LNCaP clone FGC (cell line): ENCODE results near the gene MAP2K6.

Source experiments
- DNase-seq: peaks from one replicate; pipeline ENCODE4 v3.0.0-alpha.2; 2011; ENCODE audit warnings: low read depth
- H3K4me3 ChIP-seq: 2 replicates; pipeline ENCODE4 v1.5.1; 2011; ENCODE audit warnings: mild to moderate bottlenecking, low read depth, low read length, control low read depth
- CTCF ChIP-seq: IDR thresholded peaks from 2 replicates; pipeline ENCODE4 v1.5.1; 2012; ENCODE audit warnings: mild to moderate bottlenecking; ENCODE audit not compliant: control insufficient read depth, insufficient read depth; ENCODE audit errors: extremely low read depth

MAP2K6 gene

DNA sequence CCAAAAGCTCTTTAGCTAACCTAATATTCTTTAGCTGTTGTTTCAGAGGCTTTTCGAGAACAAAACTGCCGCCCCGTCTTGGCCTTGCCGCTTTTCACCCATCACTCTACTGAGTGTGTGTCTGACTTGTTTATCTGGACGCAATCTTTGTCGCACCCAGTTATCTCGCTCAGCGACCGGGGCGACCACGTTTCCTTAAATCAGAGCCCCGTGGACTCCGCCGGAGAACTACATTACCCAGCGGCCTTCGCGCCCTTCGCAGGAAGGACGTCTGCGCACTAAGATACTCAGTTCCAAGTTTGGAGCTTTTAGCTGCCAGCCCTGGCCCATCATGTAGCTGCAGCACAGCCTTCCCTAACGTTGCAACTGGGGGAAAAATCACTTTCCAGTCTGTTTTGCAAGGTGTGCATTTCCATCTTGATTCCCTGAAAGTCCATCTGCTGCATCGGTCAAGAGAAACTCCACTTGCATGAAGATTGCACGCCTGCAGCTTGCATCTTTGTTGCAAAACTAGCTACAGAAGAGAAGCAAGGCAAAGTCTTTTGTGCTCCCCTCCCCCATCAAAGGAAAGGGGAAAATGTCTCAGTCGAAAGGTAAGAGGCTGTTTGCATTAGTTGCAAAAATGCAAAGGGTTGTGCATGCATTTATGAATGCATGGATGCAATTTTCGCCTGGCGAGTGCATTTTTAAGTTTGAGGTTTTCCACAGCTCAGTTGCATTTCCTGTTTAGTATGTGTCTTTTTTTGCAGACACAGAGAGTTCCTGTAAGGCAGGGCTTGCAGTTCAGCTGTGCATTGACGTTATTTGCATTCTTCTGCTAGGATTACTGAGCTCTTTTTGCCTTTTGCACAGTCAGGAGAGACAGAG lies at the start of gene MAP2K6:
Gene MAP2K6 (plus strand): TSS at position 290 of the 867 bp plus-strand sequence. CDS start 288 bp downstream, at position 578.
- TF ChIP-seq CTCF = no peak
- H3K4me3 ChIP-seq = peak within 1 kb of the TSS; percentile 62
- DNase-seq = no peak

DNA sequence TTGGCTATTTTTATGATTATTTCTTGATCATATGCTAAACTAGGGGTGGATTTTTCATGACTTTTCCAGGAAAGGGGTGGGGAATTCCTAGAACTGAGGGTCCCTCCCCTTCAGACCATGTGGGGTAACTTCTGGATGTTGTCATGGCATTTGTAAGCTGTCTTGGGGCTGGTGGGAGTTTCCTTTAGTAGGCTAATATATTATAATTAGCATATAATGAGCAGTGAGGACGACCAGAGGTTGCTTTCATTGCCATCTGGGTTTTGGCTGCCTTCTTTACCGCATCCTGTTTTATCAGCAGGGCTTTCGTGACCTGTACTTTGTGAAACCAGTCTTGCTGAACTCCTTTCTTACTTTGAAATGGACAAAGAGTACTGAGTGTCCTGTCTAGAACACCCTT lies 47.2 kb upstream of the MAP2K6 start:
- H3K4me3 ChIP-seq = no peak overlapping the region
- DNase-seq = no peak
- TF ChIP-seq CTCF = no peak

DNA sequence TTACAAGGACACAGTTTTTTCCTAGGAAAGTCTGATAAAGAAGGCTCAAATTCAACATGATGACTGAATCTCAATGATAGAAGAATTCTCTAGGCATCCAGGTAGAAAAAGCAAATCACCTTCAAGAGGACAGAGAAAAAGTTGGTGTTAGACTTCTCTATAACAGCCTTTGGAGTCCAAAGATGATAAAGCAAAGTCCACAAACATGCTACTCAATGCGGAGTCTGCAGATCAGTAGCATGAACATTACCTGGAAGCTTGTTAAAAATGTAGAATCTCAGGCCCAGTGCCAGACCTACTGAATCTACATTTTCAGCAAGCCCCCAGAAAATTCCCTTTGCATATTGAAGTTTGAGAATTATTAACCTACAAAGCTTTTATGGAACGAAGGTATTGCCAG lies 41.4 kb upstream of the MAP2K6 start:
- H3K4me3 ChIP-seq = no peak overlapping the region
- no peak for DNase-seq
- TF ChIP-seq CTCF = no peak

DNA sequence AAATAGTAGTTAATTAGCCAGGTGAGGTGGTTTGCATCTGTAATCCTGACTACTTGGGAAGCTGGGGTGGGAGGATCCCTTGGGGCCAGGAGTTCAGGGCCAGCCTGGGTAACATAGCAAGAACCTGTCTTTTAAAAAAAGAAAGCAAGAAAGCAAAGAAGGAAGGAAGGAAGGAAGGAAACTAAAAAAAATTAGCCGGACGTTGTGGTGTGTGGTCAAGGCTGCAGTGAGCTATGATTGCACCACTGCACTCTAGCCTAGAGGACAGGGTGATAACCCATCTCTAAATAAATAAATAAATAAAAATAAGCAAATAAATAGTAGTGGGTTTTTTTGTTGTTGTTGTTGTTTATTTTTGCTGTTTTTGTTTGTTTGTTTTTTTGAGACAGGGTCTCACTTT lies 39.3 kb upstream of the MAP2K6 start:
- DNase-seq = no peak
- TF ChIP-seq CTCF = no peak
- H3K4me3 ChIP-seq = no peak overlapping the region

DNA sequence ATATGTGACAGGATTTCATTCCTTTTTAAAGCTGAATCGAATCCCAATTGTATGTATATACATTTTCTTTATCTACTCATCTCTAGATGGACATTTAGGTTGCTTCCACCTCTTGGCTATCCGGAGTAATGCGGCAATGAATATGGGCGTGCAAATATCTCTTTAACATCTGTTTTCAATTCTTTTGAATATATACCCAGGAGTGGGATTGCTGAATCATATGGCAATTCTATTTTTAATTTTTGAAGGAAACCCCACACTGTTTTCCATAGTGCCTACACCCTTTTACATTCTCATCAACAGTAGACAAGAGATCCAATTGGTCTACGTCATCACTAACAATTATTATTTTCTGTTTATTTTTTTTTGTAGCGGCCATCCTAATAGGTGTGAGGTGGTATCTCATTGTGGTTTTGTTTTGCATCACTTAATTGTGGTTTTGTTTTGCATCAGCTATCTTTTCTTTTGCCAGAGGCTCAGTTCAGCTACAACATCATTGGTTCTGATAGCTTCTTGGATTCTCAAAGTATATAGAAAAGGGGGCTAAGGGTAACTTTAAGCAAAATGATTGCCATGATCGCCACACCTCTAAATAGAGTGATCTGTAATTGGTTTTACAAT lies 25.6 kb upstream of the MAP2K6 start:
- H3K4me3 ChIP-seq = no peak overlapping the region
- no peak for TF ChIP-seq CTCF
- no peak for DNase-seq

GRCh38 chr17:69390795-69391501 lies 23.5 kb upstream of the MAP2K6 start:
- peak; percentile 40 for DNase-seq
- no peak for TF ChIP-seq CTCF
- peak overlapping the region; percentile 40 for H3K4me3 ChIP-seq
